ENCODE measurements around the gene SPSB3. TPM values are rescaled to one million over a fixed set of nuclear protein-coding genes. Genes with fewer than 3 reads are reported as not detected.
A peak's percentile ranks its signal among the peaks of the same experiment; 100 is the strongest.

SPSB3 gene
- total and polyA plus RNA-seq, 9 of the 15 experiments (the other 6 are each of a cell fraction or from before 2014, with no cell fraction given): 0.39 to 37.4 (median 7.1) TPM

GRCh38 chr16:1826691-1827573 is 44.6 kb upstream of the SPSB3 start, which contains the start of the genes FAHD1 and HAGH (continued):
- TF ChIP-seq, protein P1, sequence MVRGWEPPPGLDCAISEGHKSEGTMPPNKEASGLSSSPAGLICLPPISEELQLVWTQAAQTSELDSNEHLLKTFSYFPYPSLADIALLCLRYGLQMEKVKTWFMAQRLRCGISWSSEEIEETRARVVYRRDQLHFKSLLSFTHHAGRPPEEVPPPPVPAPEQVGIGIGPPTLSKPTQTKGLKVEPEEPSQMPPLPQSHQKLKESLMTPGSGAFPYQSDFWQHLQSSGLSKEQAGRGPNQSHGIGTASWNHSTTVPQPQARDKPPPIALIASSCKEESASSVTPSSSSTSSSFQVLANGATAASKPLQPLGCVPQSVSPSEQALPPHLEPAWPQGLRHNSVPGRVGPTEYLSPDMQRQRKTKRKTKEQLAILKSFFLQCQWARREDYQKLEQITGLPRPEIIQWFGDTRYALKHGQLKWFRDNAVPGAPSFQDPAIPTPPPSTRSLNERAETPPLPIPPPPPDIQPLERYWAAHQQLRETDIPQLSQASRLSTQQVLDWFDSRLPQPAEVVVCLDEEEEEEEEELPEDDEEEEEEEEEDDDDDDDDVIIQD (CRISPR knock-in tag; IDR thresholded peaks at IDR 0.05): no peak
- TF ChIP-seq IFI16 (CRISPR knock-in tag; IDR thresholded peaks at IDR 0.05) (no peak), JUN (IDR thresholded peaks at IDR 0.05; ENCODE audit: borderline replicate concordance, low read depth, low read length) (0 out of 2 replicates have a peak, but pooled peaks have one; percentile 32), JUN (CRISPR knock-in tag; IDR thresholded peaks at IDR 0.05; ENCODE audit: borderline replicate concordance) (0 out of 2 replicates have a peak, but pooled peaks have one; percentile 83), MTA3 (IDR thresholded peaks at IDR 0.05; ENCODE audit: borderline replicate concordance) (peak; percentile 100), FOXM1 (IDR thresholded peaks at IDR 0.05; ENCODE audit: low read depth) (peak; percentile 82), FOXM1 (CRISPR knock-in tag; IDR thresholded peaks at IDR 0.05; ENCODE audit: low read depth) (0 out of 2 replicates have a peak, but pooled peaks have one; percentile 63), MGA (IDR thresholded peaks at IDR 0.05) (peak; percentile 91), GTF3C2 (IDR thresholded peaks at IDR 0.05; ENCODE audit: borderline replicate concordance, extremely low read depth, insufficient read length) (no peak)

Data from K562 (cell line).